SK-N-MC (cell line): ENCODE measurements around the gene PLCB3.

ENCODE experiments used
- EZH2 ChIP-seq: fragments of 200-600 bp; sonication (generic); IDR thresholded peaks from one replicate; pipeline ENCODE4 v1.6.1; 2017; ENCODE audit warnings: antibody characterized with exemption
- FOXP2 ChIP-seq: optimal IDR thresholded peaks from 2 replicates; pipeline ENCODE3; 2011; ENCODE audit warnings: mild to moderate bottlenecking, moderate library complexity; ENCODE audit not compliant: insufficient read depth; ENCODE audit errors: extremely low read length, control extremely low read depth
- POLR2AphosphoS5 ChIP-seq: IDR thresholded peaks from 2 replicates; pipeline ENCODE4 v1.6.1; 2012; ENCODE audit warnings: mild to moderate bottlenecking, low read depth, low read length, borderline replicate concordance

GRCh38 chr11:64294774-64295173, 43.4 kb downstream of the PLCB3 start:
- TF ChIP-seq POLR2AphosphoS5 (no peak), EZH2 (no peak), FOXP2 (no peak)
